IPS-NIHi11 (cell line): ENCODE measurements around the gene CELF2.

Source experiments
- DNase-seq: peaks from one replicate; pipeline ENCODE4 v3.0.0; 2012; ENCODE audit warnings: mixed read lengths, low spot score

The CELF2 gene

DNA sequence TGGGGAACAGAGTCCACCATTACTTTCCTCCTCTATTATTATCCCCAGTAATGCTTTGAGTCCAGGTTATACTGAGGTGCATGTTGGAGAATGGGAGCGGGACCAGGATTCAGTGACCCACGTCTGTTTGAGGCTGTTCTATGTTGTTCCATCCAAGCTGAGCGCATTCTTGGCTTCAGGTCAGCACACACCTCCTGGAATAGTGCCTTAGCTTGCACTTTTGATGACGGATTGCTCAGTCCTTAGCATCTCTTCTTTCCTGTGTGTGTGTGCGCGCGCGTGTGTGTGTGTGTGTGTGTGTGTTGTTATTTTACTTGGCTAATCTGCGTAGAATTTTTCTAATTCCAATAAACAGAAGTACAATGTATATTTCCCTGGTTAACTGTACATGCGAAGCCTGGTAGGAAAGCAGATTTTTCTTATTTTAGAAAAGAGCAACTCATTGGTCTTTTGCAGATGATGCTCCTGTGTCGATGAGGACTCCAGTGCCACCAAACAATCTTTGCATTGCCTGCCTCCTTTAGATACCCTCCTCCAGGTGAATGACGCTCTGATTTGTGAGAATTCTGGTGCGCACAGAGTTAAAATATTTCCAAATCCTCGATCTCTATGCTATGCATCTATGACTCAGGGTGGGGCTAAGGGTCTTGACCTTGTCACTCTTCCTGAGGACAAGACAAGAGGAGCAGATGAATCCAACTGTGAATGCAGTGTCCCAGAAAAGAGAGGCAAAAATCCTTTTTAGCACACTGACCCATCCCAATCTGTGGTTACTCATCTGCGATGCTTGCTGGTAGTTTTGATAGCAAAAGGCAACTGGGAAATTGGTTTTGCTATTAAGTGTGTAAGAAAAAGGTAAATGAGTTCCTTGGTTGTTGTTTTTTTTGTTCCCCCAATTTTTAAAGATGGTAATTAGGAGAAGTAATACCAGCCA lies 13.3 kb upstream of the CELF2 start:
- DNase-seq: no peak

- DNase-seq: no peak
Observed at GRCh38 chr10:11005725-11006427, 11.8 kb upstream of the CELF2 start.

- DNase-seq: no peak
Observed at GRCh38 chr10:11006428-11006825, 11.2 kb upstream of the CELF2 start.

- DNase-seq: no peak
Observed at GRCh38 chr10:11007476-11008020, 10.1 kb upstream of the CELF2 start.

DNA sequence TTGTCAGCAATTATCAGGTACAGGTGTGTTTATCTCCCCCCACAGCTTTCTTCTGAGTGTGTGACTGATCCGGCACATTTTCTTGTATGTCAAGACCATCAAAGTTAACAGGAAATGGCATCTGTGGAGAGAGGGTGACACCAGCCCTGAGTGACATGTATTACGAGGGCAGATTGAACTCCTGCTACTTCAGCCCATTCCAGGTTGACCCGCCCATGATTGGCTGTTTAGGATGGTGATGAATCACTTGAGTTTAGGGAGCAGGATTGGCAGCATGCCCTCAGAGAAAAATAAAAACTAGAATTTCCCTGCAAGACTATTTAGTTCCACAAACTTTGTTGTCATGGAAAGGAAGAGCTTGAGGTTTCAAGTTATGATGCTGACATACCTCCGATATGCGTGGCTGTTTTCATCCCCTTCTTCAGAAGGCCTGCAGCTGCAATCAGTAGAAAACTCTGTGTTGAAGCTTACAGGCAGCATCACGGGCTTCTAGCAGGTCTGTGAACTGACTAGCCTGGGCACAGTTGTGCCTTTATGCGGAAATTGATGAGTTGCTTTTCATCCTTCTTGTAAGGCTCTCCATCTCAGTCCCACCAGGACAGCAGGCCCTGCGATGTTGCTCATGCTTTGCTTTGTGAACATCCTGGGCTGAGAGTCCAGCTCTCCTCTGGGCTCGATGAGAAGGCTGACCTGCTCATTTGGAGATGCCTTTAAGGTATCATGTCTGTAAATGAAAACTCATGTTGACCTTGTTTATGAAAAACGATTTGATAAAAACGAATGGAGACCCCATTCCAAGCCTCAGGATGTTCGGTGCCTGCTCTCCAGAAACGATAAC lies 8.0 kb upstream of the CELF2 start:
- DNase-seq: no peak

DNA sequence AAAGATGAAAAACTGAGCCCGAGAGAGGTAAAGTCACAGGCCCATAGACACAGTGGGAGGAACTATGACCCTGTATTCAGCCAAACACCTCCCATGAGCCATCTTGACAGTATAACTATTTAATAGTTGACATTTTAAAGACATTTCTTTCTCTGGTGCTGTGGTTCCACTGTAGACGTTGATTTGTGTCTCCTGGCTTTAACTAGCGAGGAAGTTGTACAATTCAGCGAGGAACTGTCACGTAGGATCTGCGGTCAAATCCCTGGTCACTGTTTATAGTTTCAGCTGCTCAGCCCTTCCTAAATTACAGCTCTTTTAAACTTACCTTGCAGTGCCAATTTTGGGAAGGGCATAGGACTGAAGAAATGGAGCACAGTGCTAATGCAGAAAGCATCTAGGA lies 7.1 kb upstream of the CELF2 start:
- no peak for DNase-seq

DNA sequence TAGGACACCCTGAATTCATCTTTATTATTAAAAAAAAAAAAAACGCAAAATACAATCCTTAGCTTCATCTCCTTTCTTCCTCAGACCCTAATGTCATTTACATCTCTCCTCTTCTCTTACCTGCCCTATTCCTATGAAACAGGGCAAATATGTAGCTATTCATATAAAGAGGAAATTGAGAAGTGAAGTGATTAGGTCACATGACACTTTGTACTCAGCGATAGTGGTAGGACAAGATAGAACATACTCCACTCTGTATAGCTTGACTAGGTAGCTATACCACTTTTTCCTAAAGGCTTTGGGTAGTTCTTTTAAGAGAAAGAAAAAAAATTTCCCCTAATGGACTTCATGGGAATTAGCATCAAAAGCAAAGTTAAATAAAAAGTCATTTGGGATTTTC lies 6.2 kb upstream of the CELF2 start:
- DNase-seq: no peak

GRCh38 chr10:11011984-11012383 lies 5.7 kb upstream of the CELF2 start:
- DNase-seq: no peak

DNA sequence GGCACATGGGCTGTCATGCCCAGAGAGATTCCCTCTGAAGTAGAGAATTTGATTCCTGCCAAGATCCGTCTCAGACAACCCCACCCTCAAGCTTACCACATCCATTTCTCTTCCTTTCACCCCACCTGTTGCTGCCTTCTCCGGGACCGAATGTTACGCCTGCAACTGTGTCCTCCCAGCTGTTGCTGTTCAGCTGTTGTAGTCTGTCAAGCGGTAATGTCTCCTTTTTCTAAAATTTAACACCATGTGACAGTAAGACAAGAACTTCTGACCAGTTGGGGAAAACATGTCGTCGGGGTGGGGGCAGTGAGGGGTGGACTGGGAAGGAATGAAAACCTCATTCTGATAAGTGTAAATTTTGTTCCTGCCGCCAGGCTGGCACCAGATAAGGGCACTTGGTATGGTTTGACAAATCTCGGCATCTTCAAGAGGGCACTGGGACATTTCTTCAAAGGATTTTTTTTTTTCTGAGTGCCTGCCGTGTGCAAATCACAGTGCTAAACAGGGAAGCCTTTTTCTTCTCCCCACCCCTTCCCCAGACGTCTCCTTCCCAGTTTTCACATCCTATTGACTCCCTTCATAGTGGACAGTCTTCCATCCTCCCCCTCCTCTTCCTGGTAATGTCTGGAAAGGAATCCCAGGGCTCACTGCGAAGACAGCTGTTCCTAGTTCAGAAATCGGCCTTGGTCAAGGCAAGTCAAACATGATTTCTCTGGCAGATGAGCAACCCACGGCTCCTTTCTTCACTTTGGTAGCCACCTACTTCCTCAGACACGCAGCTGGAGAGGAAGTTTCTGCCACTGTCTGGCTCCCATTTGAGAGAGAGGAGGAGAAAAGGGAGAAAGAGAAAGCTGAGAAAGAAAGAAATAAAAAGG lies 5.0 kb upstream of the CELF2 start:
- no peak for DNase-seq

DNA sequence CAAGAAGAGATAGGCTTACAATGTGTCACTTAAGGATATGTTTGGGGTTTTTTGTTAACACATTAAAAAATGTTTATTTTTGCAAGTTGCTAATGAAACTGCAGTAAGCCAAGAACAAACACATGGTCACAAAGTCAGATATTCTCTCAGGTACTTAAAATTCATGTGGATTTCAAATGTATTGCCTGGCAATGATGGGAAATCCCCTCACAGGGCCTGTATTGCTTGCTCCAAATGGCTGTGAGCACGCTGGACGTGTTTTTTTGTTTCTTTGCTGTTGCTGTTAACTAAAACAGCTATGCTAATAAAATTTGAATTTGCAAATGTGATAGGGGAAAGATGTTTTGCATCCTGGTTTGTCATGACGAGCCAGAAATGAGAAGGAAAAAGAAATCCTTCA lies 3.8 kb upstream of the CELF2 start:
- DNase-seq: no peak

- DNase-seq: no peak
Observed at GRCh38 chr10:11014671-11015445, 2.8 kb upstream of the CELF2 start.

DNA sequence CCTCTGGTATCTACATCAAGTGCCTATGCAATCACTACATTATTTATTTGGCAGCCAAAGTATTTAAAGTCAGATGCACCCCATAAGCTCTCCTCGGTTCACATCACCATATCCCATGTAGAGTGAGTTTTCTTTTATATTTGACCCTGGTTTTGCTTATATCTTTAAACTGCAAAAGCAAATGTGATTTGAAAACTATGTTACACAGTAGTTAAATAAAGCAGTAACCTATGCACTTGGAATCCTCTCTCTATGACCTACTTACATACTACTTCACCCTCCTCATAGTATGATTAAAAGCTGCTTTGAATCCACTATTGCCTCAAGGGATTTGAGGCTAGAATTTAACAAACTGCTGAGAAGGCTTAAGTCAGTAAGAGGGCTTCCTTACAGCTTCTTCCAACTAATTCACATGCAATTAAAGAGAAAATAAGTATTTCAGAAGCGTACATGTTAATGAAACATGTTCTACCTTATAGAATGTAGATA lies 2.2 kb upstream of the CELF2 start:
- no peak for DNase-seq

- no peak for DNase-seq
Observed at GRCh38 chr10:11017000-11017569, 587 bp upstream of the CELF2 start.

DNA sequence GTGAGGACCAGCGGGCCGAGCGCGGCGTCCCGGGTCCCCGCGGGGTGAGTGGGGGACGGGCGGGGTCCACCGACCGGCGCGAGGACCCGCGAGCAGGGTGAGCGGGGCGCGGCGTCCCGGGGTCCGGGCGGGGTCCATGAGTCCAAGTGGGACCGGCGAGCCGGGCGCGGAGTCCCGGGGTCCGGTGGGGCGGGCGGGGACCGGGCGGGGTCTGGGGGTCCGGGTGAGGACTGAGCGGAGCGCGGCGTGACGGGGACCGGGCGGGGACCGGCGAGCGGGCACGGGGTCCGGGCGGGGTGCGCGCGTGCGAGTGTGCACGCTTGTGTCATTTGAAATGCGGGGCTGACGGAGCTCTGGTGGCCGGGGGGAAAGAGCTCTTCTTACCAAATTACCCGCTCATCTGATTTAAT lies 765 bp downstream of the CELF2 start:
- peak; percentile 13 for DNase-seq

DNA sequence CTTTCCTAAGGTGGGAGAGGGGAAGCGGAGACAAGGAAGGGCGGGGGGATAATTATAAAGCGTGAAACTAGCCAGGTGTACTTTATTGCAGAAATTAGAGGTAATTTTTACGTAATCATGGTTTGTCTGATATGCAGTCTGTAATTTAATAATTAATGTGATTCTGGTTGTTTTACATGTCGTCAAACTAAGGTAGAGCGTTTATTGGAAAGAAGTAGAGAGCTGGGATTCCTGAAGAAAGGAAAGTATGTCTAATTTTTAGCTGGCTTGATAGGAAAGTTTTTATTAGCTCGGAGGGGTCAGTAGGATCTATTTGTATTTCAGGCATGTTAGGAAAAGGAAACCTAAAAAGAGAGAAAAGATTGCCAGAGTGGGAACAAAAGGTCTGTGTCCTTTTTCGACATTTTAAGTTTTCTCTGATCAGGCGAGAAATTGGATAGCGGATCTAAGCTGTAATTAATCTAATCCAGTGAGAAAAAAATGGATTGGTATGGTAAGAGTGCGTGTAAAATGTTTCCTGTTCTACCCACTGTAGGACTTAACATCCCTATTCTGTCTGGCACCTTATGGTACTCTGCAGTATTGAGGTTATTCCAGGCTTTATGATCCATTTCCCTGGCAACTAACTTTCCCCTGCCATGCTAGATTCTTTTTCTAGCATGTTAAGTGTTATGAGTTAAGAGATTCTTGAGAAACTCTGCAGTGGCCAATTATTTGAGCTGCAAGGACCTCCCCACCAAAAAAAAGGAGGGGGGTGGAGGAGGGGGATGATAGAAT lies 1.4 kb downstream of the CELF2 start:
- no peak for DNase-seq

- no peak for DNase-seq
Observed at GRCh38 chr10:11019724-11020547, 2.3 kb downstream of the CELF2 start.

DNA sequence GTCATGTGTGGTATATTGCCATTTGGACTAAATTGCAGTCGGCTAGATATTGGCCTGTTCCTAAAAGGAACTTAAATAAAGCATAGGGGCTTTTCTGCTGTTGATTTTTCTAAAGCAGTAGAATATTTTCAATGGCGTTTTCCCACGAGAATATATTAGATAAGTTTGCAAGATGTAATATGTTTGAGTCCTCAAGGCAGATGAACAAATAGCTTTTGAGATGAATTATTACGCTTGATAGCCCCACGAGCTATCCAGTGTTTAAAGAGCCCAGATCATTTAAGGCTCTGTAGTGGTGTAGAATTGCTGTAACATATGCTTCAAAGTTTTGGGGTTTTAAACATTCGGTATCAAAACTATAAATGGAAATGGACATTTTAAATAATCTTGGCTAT lies 2.9 kb downstream of the CELF2 start:
- DNase-seq: no peak

DNA sequence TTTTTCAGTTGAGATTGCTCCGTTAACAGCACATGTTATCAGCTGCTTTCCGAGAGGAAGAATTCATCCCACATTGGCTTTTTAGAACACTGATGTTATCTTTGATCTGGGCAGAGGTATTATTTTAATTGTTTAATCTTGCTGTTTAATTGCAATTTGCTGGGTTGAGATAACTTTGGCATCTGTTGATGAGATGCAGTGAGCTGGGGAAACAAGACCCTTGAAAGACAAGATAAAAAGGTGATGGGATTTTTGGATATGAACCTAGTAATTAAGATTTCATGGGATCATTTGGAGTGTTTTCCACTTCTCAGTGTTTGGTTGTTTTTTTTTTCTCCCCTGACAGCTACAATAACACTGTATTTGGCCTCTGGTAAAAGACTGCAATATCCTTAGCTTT lies 4.5 kb downstream of the CELF2 start:
- DNase-seq: no peak
